HEK293 (cell line): ENCODE results near the gene RASL11A.

Experiments
- CTCF ChIA-PET: fragments of 350-600 bp; formaldehyde crosslinking; extraction: SDS; loops from one replicate; lab custom pipeline; 2021; ENCODE audit warnings: antibody characterized with exemption; lab: Yijun Ruan, JAX
- POLR2A ChIA-PET: fragments of 300-600 bp; formaldehyde crosslinking; extraction: SDS; loops from one replicate; lab custom pipeline; 2020; ENCODE audit warnings: antibody characterized with exemption, inconsistent platforms; lab: Yijun Ruan, JAX
- H3K27ac ChIP-seq: fragments of 200-500 bp; sonication (Bioruptor generic); 2 replicates; pipeline ENCODE4 v1.5.1; 2014; ENCODE audit warnings: low read depth, low read length, control low read depth, inconsistent platforms; ENCODE audit errors: extremely low read depth
- H3K36me3 ChIP-seq, 2 experiments: fragments of 200-500 bp in 1 of 2; sonication (Bioruptor generic) in 1 of 2; 1 replicate in 1 of 2; 2 replicates in 1 of 2; pipeline ENCODE4 v1.5.1; 2014 to 2017; ENCODE audit warnings: inconsistent platforms in 2 of 2, low read length in 2 of 2; ENCODE audit not compliant: control insufficient read depth in 2 of 2, insufficient read depth in 1 of 2
- H3K4me1 ChIP-seq: fragments of 200-500 bp; sonication (Bioruptor generic); 2 replicates; pipeline ENCODE4 v1.5.1; 2014; ENCODE audit warnings: mild to moderate bottlenecking, low read length, inconsistent platforms; ENCODE audit not compliant: control insufficient read depth, insufficient read depth
- H3K4me3 ChIP-seq: 2 replicates; pipeline ENCODE4 v1.5.1; 2011; ENCODE audit warnings: low read depth, mild to moderate bottlenecking, control low read depth, low read length, moderate library complexity
- H3K9me3 ChIP-seq: fragments of 200-500 bp; sonication (Bioruptor generic); 2 replicates; pipeline ENCODE4 v1.5.1; 2014; ENCODE audit warnings: low read depth, low read length, inconsistent platforms; ENCODE audit not compliant: control insufficient read depth, insufficient read depth
- EGR2 ChIP-seq: fragments of 450-650 bp; formaldehyde crosslinking; IDR thresholded peaks from 2 replicates; pipeline ENCODE4 v1.5.1; 2016; ENCODE audit warnings: low read depth, missing biosample characterization, missing genetic modification characterization
- FEZF1 ChIP-seq: fragments of 450-650 bp; formaldehyde crosslinking; IDR thresholded peaks from 2 replicates; pipeline ENCODE4 v1.5.1; 2016; ENCODE audit warnings: missing biosample characterization, missing genetic modification characterization
- MEIS1 ChIP-seq: sonication (generic); formaldehyde crosslinking; IDR thresholded peaks from 2 replicates; pipeline ENCODE4 v1.8.1; 2022; ENCODE audit warnings: missing genetic modification reagents, mild to moderate bottlenecking, borderline replicate concordance
- MZF1 ChIP-seq: fragments of 450-650 bp; formaldehyde crosslinking; IDR thresholded peaks from 2 replicates; pipeline ENCODE4 v1.5.1; 2017; ENCODE audit warnings: missing biosample characterization, missing genetic modification characterization, borderline replicate concordance
- OSR2 ChIP-seq: fragments of 450-650 bp; formaldehyde crosslinking; IDR thresholded peaks from 2 replicates; pipeline ENCODE4 v1.5.1; 2016; ENCODE audit warnings: missing biosample characterization, missing genetic modification characterization
- REPIN1 ChIP-seq: fragments of 450-650 bp; formaldehyde crosslinking; IDR thresholded peaks from 2 replicates; pipeline ENCODE4 v1.5.1; 2017; ENCODE audit warnings: missing biosample characterization, missing genetic modification characterization, low read depth
- SCRT1 ChIP-seq: fragments of 450-650 bp; formaldehyde crosslinking; IDR thresholded peaks from 2 replicates; pipeline ENCODE4 v1.5.1; 2016; ENCODE audit warnings: missing biosample characterization, missing genetic modification characterization, borderline replicate concordance
- WT1 ChIP-seq: fragments of 450-650 bp; formaldehyde crosslinking; IDR thresholded peaks from 2 replicates; pipeline ENCODE4 v1.5.1; 2016; ENCODE audit warnings: missing biosample characterization, missing genetic modification characterization
- ZEB2 ChIP-seq: fragments of 450-650 bp; formaldehyde crosslinking; IDR thresholded peaks from 2 replicates; pipeline ENCODE4 v1.5.1; 2016; ENCODE audit warnings: missing biosample characterization, missing genetic modification characterization
- ZFHX2 ChIP-seq: fragments of 450-650 bp; formaldehyde crosslinking; conservative IDR thresholded peaks from 2 replicates; pipeline ENCODE4 v1.5.1; 2016; ENCODE audit warnings: missing biosample characterization, missing genetic modification characterization
- ZFP69B ChIP-seq: fragments of 450-650 bp; formaldehyde crosslinking; IDR thresholded peaks from 2 replicates; pipeline ENCODE4 v1.5.1; 2016; ENCODE audit warnings: missing biosample characterization, missing genetic modification characterization
- ZNF169 ChIP-seq: fragments of 450-650 bp; formaldehyde crosslinking; IDR thresholded peaks from 2 replicates; pipeline ENCODE4 v1.5.1; 2016; ENCODE audit warnings: missing biosample characterization, missing genetic modification characterization
- ZNF266 ChIP-seq: fragments of 450-650 bp; formaldehyde crosslinking; IDR thresholded peaks from 2 replicates; pipeline ENCODE4 v1.5.1; 2016; ENCODE audit warnings: missing biosample characterization, missing genetic modification characterization, low read depth
- ZNF292 ChIP-seq: fragments of 450-650 bp; formaldehyde crosslinking; IDR thresholded peaks from 2 replicates; pipeline ENCODE4 v1.5.1; 2016; ENCODE audit warnings: low read depth, missing biosample characterization, missing genetic modification characterization, borderline replicate concordance
- ZNF664 ChIP-seq: fragments of 450-650 bp; formaldehyde crosslinking; IDR thresholded peaks from 2 replicates; pipeline ENCODE4 v1.5.1; 2016; ENCODE audit warnings: missing biosample characterization, missing genetic modification characterization
- ZNF830 ChIP-seq: fragments of 450-650 bp; IDR thresholded peaks from 2 replicates; pipeline ENCODE4 v1.5.0; 2018; ENCODE audit warnings: missing biosample characterization, missing genetic modification characterization, low read depth, mild to moderate bottlenecking, moderate library complexity
- ZNF843 ChIP-seq: fragments of 450-650 bp; formaldehyde crosslinking; IDR thresholded peaks from 2 replicates; pipeline ENCODE4 v1.5.1; 2016; ENCODE audit warnings: missing biosample characterization, missing genetic modification characterization
- TF ChIP-seq, protein P1 (sequence below): fragments of 450-650 bp; formaldehyde crosslinking; IDR thresholded peaks from 2 replicates; pipeline ENCODE4 v1.5.1; 2017; ENCODE audit warnings: missing biosample characterization, missing genetic modification characterization
- TF ChIP-seq, protein P2 (sequence below): fragments of 450-650 bp; formaldehyde crosslinking; IDR thresholded peaks from 2 replicates; pipeline ENCODE4 v1.5.1; 2016; ENCODE audit warnings: missing biosample characterization, missing genetic modification characterization
- TF ChIP-seq, protein P3 (sequence below): fragments of 450-650 bp; formaldehyde crosslinking; IDR thresholded peaks from 2 replicates; pipeline ENCODE4 v1.5.1; 2016; ENCODE audit warnings: missing biosample characterization, missing genetic modification characterization
- TF ChIP-seq, protein P4 (sequence below): fragments of 450-650 bp; IDR thresholded peaks from 2 replicates; pipeline ENCODE4 v1.5.1; 2018; ENCODE audit warnings: missing biosample characterization, mild to moderate bottlenecking, missing genetic modification characterization
- TF ChIP-seq, protein P5 (sequence below): fragments of 450-650 bp; formaldehyde crosslinking; IDR thresholded peaks from 2 replicates; pipeline ENCODE4 v1.5.1; 2017; ENCODE audit warnings: missing biosample characterization, missing genetic modification characterization
- TF ChIP-seq, protein P6 (sequence below): fragments of 450-650 bp; formaldehyde crosslinking; IDR thresholded peaks from 2 replicates; pipeline ENCODE4 v1.5.1; 2016; ENCODE audit warnings: missing biosample characterization, missing genetic modification characterization

Gene RASL11A

DNA sequence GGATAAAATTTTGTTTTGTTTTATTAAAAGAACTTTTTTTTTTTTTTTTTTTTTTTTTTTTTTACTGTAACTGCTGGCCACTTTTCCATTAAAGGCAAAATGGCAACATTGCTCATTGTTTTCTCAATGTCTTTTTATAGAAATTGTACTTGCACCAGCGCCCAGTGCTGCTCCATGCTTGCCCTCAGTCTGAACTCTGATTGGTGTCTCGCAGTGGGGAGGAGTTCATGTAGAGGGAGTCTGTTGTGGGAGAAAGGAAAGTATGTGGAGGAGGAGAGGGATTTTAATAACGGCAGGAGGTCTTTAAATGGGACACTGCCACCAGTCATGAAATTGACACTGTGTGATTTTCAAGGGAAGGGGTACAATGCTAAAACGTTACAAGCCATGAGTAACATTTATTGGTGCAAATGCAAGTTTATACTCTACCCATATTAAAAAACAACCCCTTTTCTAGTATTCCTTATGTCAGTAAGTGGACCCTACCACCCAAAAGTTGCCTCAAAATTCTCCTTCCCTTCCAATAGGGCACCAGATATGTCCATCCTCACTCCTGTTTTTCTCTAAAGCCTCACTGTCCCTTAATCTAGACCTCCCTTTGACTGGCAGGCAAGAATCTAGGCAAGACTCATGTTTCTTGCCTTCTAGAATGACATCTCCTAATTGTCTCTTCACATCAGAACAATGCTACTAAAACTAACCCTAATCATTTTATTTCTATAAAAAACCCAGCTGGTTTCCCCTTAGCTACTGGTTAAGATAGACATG, 3.2 kb downstream of the RASL11A start (continued):
- TF ChIP-seq, protein P1, sequence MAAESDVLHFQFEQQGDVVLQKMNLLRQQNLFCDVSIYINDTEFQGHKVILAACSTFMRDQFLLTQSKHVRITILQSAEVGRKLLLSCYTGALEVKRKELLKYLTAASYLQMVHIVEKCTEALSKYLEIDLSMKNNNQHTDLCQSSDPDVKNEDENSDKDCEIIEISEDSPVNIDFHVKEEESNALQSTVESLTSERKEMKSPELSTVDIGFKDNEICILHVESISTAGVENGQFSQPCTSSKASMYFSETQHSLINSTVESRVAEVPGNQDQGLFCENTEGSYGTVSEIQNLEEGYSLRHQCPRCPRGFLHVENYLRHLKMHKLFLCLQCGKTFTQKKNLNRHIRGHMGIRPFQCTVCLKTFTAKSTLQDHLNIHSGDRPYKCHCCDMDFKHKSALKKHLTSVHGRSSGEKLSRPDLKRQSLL (tag by site-specific recombination) = peak; percentile 71
- TF ChIP-seq ZFP69B (tag by site-specific recombination) (peak; percentile 91), ZEB2 (tag by site-specific recombination) (no peak), WT1 (tag by site-specific recombination) (peak; percentile 95), MEIS1 (CRISPR knock-in tag) (no peak), MZF1 (tag by site-specific recombination) (0 out of 2 replicates have a peak, but pooled peaks have one; percentile 46), ZNF169 (no peak), ZFHX2 (tag by site-specific recombination) (peak; percentile 25; the same call in 1 of the 2 replicates), ZNF830 (tag by site-specific recombination) (no peak), SCRT1 (tag by site-specific recombination) (no peak), EGR2 (tag by site-specific recombination) (peak; percentile 43; the same call in 1 of the 2 replicates)
- TF ChIP-seq, protein P2, sequence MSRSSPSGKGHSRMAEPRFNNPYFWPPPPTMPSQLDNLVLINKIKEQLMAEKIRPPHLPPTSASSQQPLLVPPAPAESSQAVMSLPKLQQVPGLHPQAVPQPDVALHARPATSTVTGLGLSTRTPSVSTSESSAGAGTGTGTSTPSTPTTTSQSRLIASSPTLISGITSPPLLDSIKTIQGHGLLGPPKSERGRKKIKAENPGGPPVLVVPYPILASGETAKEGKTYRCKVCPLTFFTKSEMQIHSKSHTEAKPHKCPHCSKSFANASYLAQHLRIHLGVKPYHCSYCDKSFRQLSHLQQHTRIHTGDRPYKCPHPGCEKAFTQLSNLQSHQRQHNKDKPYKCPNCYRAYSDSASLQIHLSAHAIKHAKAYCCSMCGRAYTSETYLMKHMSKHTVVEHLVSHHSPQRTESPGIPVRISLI = 0 out of 2 replicates have a peak, but pooled peaks have one; percentile 48
- TF ChIP-seq, protein P3, sequence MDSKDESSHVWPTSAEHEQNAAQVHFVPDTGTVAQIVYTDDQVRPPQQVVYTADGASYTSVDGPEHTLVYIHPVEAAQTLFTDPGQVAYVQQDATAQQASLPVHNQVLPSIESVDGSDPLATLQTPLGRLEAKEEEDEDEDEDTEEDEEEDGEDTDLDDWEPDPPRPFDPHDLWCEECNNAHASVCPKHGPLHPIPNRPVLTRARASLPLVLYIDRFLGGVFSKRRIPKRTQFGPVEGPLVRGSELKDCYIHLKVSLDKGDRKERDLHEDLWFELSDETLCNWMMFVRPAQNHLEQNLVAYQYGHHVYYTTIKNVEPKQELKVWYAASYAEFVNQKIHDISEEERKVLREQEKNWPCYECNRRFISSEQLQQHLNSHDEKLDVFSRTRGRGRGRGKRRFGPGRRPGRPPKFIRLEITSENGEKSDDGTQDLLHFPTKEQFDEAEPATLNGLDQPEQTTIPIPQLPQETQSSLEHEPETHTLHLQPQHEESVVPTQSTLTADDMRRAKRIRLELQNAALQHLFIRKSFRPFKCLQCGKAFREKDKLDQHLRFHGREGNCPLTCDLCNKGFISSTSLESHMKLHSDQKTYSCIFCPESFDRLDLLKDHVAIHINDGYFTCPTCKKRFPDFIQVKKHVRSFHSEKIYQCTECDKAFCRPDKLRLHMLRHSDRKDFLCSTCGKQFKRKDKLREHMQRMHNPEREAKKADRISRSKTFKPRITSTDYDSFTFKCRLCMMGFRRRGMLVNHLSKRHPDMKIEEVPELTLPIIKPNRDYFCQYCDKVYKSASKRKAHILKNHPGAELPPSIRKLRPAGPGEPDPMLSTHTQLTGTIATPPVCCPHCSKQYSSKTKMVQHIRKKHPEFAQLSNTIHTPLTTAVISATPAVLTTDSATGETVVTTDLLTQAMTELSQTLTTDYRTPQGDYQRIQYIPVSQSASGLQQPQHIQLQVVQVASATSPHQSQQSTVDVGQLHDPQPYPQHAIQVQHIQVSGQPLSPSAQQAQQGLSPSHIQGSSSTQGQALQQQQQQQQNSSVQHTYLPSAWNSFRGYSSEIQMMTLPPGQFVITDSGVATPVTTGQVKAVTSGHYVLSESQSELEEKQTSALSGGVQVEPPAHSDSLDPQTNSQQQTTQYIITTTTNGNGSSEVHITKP (tag by site-specific recombination) = peak; percentile 92

DNA sequence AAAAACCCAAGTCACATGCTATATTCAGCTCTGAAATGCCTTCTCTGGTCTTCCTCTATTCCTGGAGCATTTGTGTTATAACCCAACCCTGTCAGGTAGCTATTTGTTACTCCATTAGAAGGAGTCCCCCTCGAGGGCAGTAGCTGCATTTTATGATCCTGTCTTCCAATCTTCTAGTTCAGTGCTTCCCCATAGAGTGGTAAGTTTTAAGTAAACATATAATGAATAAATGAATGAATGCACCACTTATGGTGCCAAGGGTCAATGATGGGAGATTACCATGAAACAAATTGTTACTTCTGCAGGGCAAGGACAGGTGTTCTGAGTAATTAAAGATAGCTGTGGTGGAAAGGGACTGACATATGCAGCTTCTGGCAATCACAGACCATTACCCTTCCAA, 4.0 kb downstream of the RASL11A start:
- Histone ChIP-seq H3K9me3 (no peaks in the 10 kb centered on the region), H3K36me3 (peaks cover 0 to 6% of the 10 kb centered on the region in 2 experiments; a peak in 1 of 3 replicates), H3K4me3 (no peak overlapping the region), H3K4me1 (peaks cover 21% of the 10 kb centered on the region), H3K27ac (no peak overlapping the region)
- POLR2A ChIA-PET = no interaction called here
- CTCF ChIA-PET = interaction anchor here (1.0 to 1.5 kb wide), 2 partner anchors 87 to 324 kb away, joined by 7 to 8 read pairs; no protein-coding TSS in a partner anchor
- TF ChIP-seq WT1 (tag by site-specific recombination) = peak; percentile 85
- TF ChIP-seq ZNF292 (tag by site-specific recombination) = no peak
- TF ChIP-seq MZF1 (tag by site-specific recombination) = no peak
- no peak for TF ChIP-seq ZNF266 (tag by site-specific recombination)
- TF ChIP-seq OSR2 (tag by site-specific recombination) = peak; percentile 81
- TF ChIP-seq, protein P4, sequence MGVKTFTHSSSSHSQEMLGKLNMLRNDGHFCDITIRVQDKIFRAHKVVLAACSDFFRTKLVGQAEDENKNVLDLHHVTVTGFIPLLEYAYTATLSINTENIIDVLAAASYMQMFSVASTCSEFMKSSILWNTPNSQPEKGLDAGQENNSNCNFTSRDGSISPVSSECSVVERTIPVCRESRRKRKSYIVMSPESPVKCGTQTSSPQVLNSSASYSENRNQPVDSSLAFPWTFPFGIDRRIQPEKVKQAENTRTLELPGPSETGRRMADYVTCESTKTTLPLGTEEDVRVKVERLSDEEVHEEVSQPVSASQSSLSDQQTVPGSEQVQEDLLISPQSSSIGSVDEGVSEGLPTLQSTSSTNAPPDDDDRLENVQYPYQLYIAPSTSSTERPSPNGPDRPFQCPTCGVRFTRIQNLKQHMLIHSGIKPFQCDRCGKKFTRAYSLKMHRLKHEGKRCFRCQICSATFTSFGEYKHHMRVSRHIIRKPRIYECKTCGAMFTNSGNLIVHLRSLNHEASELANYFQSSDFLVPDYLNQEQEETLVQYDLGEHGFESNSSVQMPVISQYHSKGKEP (tag by site-specific recombination) = peak; percentile 55; the same call in 1 of the 2 replicates
- TF ChIP-seq, protein P5, sequence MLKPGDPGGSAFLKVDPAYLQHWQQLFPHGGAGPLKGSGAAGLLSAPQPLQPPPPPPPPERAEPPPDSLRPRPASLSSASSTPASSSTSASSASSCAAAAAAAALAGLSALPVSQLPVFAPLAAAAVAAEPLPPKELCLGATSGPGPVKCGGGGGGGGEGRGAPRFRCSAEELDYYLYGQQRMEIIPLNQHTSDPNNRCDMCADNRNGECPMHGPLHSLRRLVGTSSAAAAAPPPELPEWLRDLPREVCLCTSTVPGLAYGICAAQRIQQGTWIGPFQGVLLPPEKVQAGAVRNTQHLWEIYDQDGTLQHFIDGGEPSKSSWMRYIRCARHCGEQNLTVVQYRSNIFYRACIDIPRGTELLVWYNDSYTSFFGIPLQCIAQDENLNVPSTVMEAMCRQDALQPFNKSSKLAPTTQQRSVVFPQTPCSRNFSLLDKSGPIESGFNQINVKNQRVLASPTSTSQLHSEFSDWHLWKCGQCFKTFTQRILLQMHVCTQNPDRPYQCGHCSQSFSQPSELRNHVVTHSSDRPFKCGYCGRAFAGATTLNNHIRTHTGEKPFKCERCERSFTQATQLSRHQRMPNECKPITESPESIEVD (tag by site-specific recombination) = peak; percentile 45
- peak; percentile 79 for TF ChIP-seq ZNF843 (tag by site-specific recombination)
- TF ChIP-seq, protein P6, sequence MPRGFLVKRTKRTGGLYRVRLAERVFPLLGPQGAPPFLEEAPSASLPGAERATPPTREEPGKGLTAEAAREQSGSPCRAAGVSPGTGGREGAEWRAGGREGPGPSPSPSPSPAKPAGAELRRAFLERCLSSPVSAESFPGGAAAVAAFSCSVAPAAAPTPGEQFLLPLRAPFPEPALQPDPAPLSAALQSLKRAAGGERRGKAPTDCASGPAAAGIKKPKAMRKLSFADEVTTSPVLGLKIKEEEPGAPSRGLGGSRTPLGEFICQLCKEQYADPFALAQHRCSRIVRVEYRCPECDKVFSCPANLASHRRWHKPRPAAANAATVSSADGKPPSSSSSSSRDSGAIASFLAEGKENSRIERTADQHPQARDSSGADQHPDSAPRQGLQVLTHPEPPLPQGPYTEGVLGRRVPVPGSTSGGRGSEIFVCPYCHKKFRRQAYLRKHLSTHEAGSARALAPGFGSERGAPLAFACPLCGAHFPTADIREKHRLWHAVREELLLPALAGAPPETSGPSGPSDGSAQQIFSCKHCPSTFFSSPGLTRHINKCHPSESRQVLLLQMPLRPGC (tag by site-specific recombination) = no peak
- peak; percentile 81 for TF ChIP-seq FEZF1 (tag by site-specific recombination)
- TF ChIP-seq REPIN1 = no peak
- TF ChIP-seq ZNF664 (tag by site-specific recombination) = no peak
